MCF 10A (cell line): ENCODE results near the gene ISLR. TPM values are rescaled to one million over a fixed set of nuclear protein-coding genes. Genes with fewer than 3 reads are reported as not detected.

Experiments
- BruUV-seq: library from RNA; stranded (reverse); fragments of 400-500 nt; replicated peaks from 2 replicates; lab custom pipeline; 2021; lab: Mats Ljungman, UMichigan
- CTCF ChIA-PET: fragments of 300-600 bp; sonication (Branson Sonifier 250); formaldehyde crosslinking; extraction: SDS; loops from one replicate; lab custom pipeline; 2021; ENCODE audit warnings: antibody characterized with exemption, inconsistent platforms; lab: Yijun Ruan, JAX
- POLR2A ChIA-PET: fragments of 300-600, 350-650 bp; sonication (Branson Sonifier 250); formaldehyde crosslinking; extraction: SDS; loops from one replicate; lab custom pipeline; 2020; ENCODE audit warnings: antibody characterized with exemption, inconsistent platforms; lab: Yijun Ruan, JAX
- DNase-seq: peaks from one replicate; pipeline ENCODE4 v3.0.0-alpha.2; 2018; ENCODE audit not compliant: unreplicated experiment
- H3K27ac Mint-ChIP-seq: one replicate; pipeline ENCODE4 v1.8.0; 2022; ENCODE audit warnings: mild to moderate bottlenecking, low read depth, mixed read lengths; ENCODE audit not compliant: unreplicated experiment
- H3K27me3 Mint-ChIP-seq: one replicate; pipeline ENCODE4 v1.8.0; 2022; ENCODE audit warnings: mixed read lengths; ENCODE audit not compliant: insufficient read depth, unreplicated experiment
- H3K36me3 Mint-ChIP-seq: one replicate; pipeline ENCODE4 v1.8.0; 2022; ENCODE audit warnings: mild to moderate bottlenecking, moderate library complexity, mixed read lengths; ENCODE audit not compliant: insufficient read depth, unreplicated experiment
- H3K4me1 Mint-ChIP-seq: one replicate; pipeline ENCODE4 v1.8.0; 2022; ENCODE audit warnings: mixed read lengths; ENCODE audit not compliant: insufficient read depth, unreplicated experiment
- H3K4me3 Mint-ChIP-seq: one replicate; pipeline ENCODE4 v1.8.0; 2022; ENCODE audit warnings: mild to moderate bottlenecking, moderate library complexity, mixed read lengths; ENCODE audit not compliant: unreplicated experiment
- H3K9me3 Mint-ChIP-seq: one replicate; pipeline ENCODE4 v1.8.0; 2022; ENCODE audit warnings: mixed read lengths; ENCODE audit not compliant: unreplicated experiment
- intact Hi-C: fragments of 100-400 bp; cut with micrococcal nuclease; formaldehyde crosslinking; loops from 2 replicates; pipeline ENCODE4 v1.14.1; 2022
- total RNA-seq: library from RNA; stranded (reverse); gene quantifications from 2 replicates; pipeline ENCODE4 v1.2.3, GENCODE V29; 2022
- TF ChIP-seq, protein P1 (sequence below): fragments of 200-600 bp; IDR thresholded peaks from one replicate; pipeline ENCODE4 v1.8.0; 2022; ENCODE audit warnings: antibody characterized with exemption, mild to moderate bottlenecking; ENCODE audit not compliant: unreplicated experiment

Gene ISLR
- total RNA-seq, 1 experiment from 2014 or later = not detected

DNA sequence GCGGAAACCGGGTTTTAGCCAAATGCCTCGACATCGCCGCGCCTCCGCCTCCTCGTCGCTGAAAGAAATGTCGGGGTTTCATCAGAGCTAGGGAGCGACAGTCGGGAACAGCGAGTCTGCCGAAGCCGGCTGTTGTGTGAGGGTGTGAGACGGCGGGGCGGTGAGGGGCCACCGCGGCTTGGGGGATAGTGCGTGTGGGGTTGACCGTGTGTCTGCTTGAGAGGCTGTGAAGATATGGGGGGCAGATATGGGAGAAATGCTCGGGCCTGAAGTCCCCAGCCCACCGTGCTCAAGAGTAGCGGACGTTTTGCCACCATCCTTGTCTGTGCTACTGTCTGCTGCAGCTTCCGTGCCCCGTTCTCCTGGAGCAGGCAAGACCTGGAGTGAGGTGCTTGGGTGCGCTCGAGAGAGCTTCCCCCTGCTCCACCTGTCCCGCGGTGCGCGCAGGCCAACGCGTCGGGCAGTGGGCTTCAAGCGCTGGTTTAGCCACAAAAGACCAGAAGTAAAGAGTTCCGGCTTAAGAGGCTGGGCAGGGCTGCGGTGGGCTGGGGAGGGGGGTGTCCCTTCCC, 43.8 kb upstream of the ISLR start:
- Mint-ChIP-seq H3K36me3 (peaks cover 6% of the 10 kb centered on the region), H3K27ac (no peak overlapping the region), H3K27me3 (peaks cover 69% of the 10 kb centered on the region), H3K4me1 (no peaks in the 10 kb centered on the region), H3K4me3 (peak overlapping the region; percentile 4), H3K9me3 (no peaks in the 10 kb centered on the region)
- TF ChIP-seq, protein P1, sequence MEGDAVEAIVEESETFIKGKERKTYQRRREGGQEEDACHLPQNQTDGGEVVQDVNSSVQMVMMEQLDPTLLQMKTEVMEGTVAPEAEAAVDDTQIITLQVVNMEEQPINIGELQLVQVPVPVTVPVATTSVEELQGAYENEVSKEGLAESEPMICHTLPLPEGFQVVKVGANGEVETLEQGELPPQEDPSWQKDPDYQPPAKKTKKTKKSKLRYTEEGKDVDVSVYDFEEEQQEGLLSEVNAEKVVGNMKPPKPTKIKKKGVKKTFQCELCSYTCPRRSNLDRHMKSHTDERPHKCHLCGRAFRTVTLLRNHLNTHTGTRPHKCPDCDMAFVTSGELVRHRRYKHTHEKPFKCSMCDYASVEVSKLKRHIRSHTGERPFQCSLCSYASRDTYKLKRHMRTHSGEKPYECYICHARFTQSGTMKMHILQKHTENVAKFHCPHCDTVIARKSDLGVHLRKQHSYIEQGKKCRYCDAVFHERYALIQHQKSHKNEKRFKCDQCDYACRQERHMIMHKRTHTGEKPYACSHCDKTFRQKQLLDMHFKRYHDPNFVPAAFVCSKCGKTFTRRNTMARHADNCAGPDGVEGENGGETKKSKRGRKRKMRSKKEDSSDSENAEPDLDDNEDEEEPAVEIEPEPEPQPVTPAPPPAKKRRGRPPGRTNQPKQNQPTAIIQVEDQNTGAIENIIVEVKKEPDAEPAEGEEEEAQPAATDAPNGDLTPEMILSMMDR = no peak
- BruUV-seq = no TSS peak
- intact Hi-C loops = loop anchor here (5.0 kb wide), 1 partner anchor 157 kb away; no protein-coding TSS in a partner anchor
- ChIA-PET POLR2A (no interaction called here), CTCF (interaction anchor here (0.5 to 5.2 kb wide), 8 partner anchors 12 to 390 kb away, joined by 3 to 55 read pairs (median 4); no protein-coding TSS in a partner anchor)
- DNase-seq = no peak

DNA sequence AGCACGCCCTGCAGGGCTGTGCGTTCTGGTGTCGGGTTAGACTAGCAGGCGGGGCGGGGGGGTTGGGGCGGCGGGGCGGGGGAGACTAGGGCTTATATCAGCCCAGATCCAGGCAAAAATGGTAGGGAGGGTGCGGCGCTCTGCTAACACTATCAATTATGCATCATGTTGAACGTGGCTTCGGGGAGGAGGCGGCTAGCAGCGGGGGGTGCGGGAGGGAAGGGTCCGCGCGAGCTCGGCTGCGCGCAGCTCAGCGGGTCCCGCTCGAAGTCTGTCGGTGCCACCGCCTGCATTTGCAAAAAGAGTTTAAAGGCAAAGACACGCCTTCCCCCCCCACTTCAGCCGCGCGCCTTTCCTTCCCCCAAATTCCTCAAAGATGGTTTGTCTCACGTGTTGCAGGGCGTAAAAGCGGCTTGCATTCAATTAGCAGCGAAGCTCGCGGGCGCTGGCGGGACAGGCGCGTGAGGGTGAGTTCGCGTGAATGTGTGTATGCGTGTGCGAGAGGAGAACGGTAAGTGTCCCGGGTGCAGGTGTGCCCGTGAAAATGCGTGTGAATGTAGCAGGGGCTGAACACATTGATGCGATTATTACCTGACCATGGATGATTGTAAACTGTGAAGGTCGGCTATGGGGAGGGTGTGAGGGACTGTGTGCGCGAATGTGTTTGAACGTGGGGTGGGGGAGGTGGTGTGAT, 43.2 kb upstream of the ISLR start, which contains the start of gene ISLR2:
Gene ISLR2 (plus strand): TSS at position 432 of the 694 bp plus-strand sequence. CDS start 2,169 bp downstream, outside the sequence.
- H3K36me3 Mint-ChIP-seq = peaks cover 6% of the 10 kb centered on the region
- ChIA-PET CTCF (interaction anchor here (1.0 to 5.2 kb wide), 5 partner anchors 11 to 199 kb away, joined by 3 to 55 read pairs (median 7); no protein-coding TSS in a partner anchor), POLR2A (no interaction called here)
- intact Hi-C loops = no loop called here
- H3K4me3 Mint-ChIP-seq = peak within 1 kb of the TSS; percentile 4
- H3K27me3 Mint-ChIP-seq = peaks cover 64% of the 10 kb centered on the region
- H3K9me3 Mint-ChIP-seq = no peaks in the 10 kb centered on the region
- TF ChIP-seq, protein P1 = no peak
- H3K4me1 Mint-ChIP-seq = no peaks in the 10 kb centered on the region
- no TSS peak for BruUV-seq
- no peak for DNase-seq
- H3K27ac Mint-ChIP-seq = no peak within 1 kb of the TSS

DNA sequence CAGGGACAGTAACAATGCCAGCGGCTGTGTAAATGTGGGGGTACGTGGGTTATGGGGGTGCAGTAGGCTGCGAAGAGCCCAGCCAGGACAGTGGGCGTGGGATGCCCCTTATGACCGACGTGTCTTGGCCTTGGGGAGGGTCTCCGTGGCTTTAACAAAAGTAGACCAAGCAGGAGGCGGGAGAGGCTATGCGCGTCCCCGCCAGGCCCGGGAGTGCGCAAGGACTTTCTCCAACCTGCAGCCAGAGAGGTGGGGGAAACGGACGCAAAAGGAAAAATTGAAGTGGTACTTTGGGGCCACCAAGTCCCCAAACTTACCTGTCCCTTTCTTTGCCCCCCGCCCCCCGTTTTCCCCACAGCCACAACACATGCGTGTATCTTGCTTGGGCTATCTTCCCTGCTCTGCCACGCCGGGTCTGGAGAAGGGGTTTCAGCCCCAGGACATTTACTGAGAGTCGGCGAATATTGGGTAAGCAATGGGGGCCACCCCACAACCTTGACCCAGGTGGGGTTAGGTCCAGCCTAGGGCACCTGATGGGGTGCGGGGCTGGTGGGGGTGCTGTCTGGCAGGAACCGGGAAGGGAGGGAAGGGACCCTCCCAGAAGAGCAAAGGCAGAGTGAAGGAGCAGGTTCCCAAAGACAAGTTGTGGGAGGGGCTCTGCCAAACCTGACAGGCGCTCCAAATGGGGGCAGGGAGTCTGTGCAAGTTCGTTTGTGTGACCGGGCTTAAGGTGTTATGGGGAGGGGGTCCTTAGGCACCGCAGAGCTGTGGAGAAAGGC, 42.5 kb upstream of the ISLR start:
- no peaks in the 10 kb centered on the region for H3K4me1 Mint-ChIP-seq
- CTCF ChIA-PET = interaction anchor here (1.5 to 1.9 kb wide), 3 partner anchors 177 to 198 kb away, joined by 3 to 15 read pairs (median 9); no protein-coding TSS in a partner anchor
- H3K36me3 Mint-ChIP-seq = peaks cover 6% of the 10 kb centered on the region
- H3K27me3 Mint-ChIP-seq = peaks cover 59% of the 10 kb centered on the region
- POLR2A ChIA-PET = no interaction called here
- TF ChIP-seq, protein P1 = no peak
- intact Hi-C loops = no loop called here
- H3K27ac Mint-ChIP-seq = no peak overlapping the region
- H3K9me3 Mint-ChIP-seq = no peaks in the 10 kb centered on the region
- DNase-seq = no peak
- BruUV-seq = no TSS peak
- no peak overlapping the region for H3K4me3 Mint-ChIP-seq
